HTR-8/SVneo (cell line): Measurements from ENCODE around the gene SMARCD2.
"Not testable (repeated sequence)": the region's sequence is repeated elsewhere in the genome, so short reads cannot be mapped to it uniquely, and the experiment has no call there.

Experiments used
- DNase-seq: peaks from one replicate; pipeline ENCODE4 v3.0.0; 2011; ENCODE audit warnings: low spot score, mixed read lengths; ENCODE audit not compliant: insufficient read length
- FAIRE-seq: peaks from 2 replicates; lab custom pipeline; 2011; peaks lifted over from hg19 to GRCh38; lab: Jason Lieb, UNC

The SMARCD2 gene

GRCh38 chr17:63854709-63855108, 12.2 kb upstream of the SMARCD2 start:
- DNase-seq = no peak
- no peak for FAIRE-seq

GRCh38 chr17:63853260-63853659, 10.8 kb upstream of the SMARCD2 start:
- DNase-seq = no peak
- no peak for FAIRE-seq

- DNase-seq = no peak
- no peak for FAIRE-seq
Observed at GRCh38 chr17:63850401-63850800, 7.9 kb upstream of the SMARCD2 start.

- FAIRE-seq = no peak
- peak; percentile 93 for DNase-seq
Observed at GRCh38 chr17:63848834-63849689, 6.6 kb upstream of the SMARCD2 start.

GRCh38 chr17:63847525-63848249, 5.2 kb upstream of the SMARCD2 start:
- no peak for FAIRE-seq
- no peak for DNase-seq

GRCh38 chr17:63845509-63845908, 3.0 kb upstream of the SMARCD2 start:
- FAIRE-seq (no peak), DNase-seq (no peak)

GRCh38 chr17:63843910-63844677, 1.6 kb upstream of the SMARCD2 start:
- FAIRE-seq (no peak), DNase-seq (no peak)

GRCh38 chr17:63843387-63843888, 953 bp upstream of the SMARCD2 start:
- FAIRE-seq, DNase-seq: not testable (repeated sequence)

- DNase-seq (peak; percentile 43), FAIRE-seq (no peak)
Observed at GRCh38 chr17:63842173-63842539, 329 bp downstream of the SMARCD2 start.

GRCh38 chr17:63841350-63842172, 924 bp downstream of the SMARCD2 start:
- FAIRE-seq (no peak), DNase-seq (no peak)

GRCh38 chr17:63840591-63841349, 1.7 kb downstream of the SMARCD2 start:
- no peak for DNase-seq

GRCh38 chr17:63838631-63839171, 3.8 kb downstream of the SMARCD2 start:
- DNase-seq (no peak), FAIRE-seq (no peak)

More at GRCh38 chr17:63840591-63841349, 1.7 kb downstream of the SMARCD2 start:
- no peak for FAIRE-seq

- no peak for FAIRE-seq
- DNase-seq = no peak
Observed at GRCh38 chr17:63837962-63838600, 4.4 kb downstream of the SMARCD2 start.

- no peak for FAIRE-seq
- DNase-seq = no peak
Observed at GRCh38 chr17:63837480-63837879, 5.0 kb downstream of the SMARCD2 start.

GRCh38 chr17:63836811-63837210, 5.7 kb downstream of the SMARCD2 start:
- FAIRE-seq (no peak), DNase-seq (no peak)

GRCh38 chr17:63835167-63835720, 7.2 kb downstream of the SMARCD2 start:
- no peak for FAIRE-seq
- DNase-seq = no peak

GRCh38 chr17:63834431-63835166, 7.9 kb downstream of the SMARCD2 start:
- FAIRE-seq = peak; percentile 66
- DNase-seq = peak; percentile 79
